Measurements from ENCODE around the gene IL4R.
"Not testable (repeated sequence)": the region's sequence is repeated elsewhere in the genome, so short reads cannot be mapped to it uniquely, and the experiment has no call there.

IL4R gene

DNA sequence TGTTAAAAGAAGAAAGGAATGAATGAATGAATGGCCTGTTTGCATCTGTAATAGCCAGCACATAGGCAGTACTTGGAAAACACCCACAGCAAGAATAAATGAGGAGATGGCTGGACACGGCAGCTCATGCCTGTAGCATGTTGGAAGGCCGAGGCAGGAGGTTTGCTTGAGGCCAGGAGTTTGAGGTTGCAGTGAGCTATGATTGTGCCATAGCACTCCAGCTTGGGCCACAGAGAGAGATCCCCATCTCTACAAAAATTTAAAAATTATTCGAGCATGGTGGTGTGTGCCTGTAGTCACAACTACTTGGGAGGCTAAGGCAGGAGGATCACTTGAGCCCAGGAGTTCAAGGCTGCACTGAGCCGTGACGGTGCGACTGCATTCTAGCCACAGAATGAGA, 12.5 kb downstream of the IL4R start:
- no peaks in the 10 kb centered on the region for H3K36me3 ChIP-seq (ENCODE audit: control insufficient read depth, insufficient read depth, low read length)
- H3K9me3 ChIP-seq (ENCODE audit: control insufficient read depth, insufficient read depth, low read length): no peaks in the 10 kb centered on the region
- H3K9ac ChIP-seq (ENCODE audit: low read depth, low read length): no peak overlapping the region
- H3K4me3 ChIP-seq (ENCODE audit: low read depth, low read length): no peak overlapping the region
- H3K4me1 ChIP-seq (ENCODE audit: control insufficient read depth, insufficient read depth, low read length): peaks cover 22% of the 10 kb centered on the region
- no peaks in the 10 kb centered on the region for H3K27me3 ChIP-seq (ENCODE audit: control insufficient read depth, insufficient read depth, low read length)

DNA sequence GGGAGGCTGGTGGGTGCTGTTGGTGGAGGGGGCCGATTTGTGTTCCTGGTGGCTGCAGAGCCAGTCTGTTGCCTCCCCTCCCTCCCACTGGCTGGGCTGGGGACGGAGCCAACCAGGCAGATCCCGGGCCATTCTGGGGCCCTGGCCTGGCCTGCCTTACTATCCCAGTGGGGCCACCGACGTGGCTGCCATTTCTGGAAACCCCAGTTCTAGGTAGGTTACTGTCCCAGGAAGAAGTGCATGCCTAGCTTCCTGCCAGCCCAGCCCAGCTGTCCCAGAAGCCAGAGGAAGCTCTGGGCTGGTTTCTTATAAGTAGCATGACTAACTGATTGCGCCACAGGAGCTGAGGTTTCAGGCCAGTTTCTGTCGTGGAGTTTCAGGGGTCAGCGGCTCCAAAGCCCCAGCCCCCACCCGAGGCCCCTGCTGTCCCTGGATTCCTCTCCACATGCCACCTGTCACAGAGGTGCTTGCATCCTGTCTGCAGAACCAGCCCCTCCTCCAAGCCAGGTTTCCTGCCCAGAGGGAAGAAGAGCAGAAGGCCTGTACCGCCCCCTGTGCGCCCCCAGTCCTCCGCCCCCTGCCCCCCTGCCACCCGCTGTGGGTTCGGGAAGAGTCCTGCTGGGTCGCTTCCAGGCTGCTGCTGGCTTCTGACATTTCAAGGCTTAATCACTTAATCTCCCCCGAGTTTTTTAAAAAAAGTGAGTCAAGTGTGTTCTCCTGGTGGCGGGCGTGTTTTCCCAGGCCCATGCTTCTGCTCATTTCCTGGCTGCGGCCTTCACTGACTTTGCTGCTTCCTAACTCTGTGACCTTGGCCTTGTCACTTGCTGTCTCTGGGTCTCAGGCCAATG, 13.2 kb downstream of the IL4R start:
- H3K9ac ChIP-seq (ENCODE audit: low read depth, low read length): no peak overlapping the region
- H3K27me3 ChIP-seq (ENCODE audit: control insufficient read depth, insufficient read depth, low read length): no peaks in the 10 kb centered on the region
- H3K4me1 ChIP-seq (ENCODE audit: control insufficient read depth, insufficient read depth, low read length): peaks cover 22% of the 10 kb centered on the region
- H3K4me3 ChIP-seq (ENCODE audit: low read depth, low read length): no peak overlapping the region
- H3K36me3 ChIP-seq (ENCODE audit: control insufficient read depth, insufficient read depth, low read length): no peaks in the 10 kb centered on the region
- H3K9me3 ChIP-seq (ENCODE audit: control insufficient read depth, insufficient read depth, low read length): no peaks in the 10 kb centered on the region

DNA sequence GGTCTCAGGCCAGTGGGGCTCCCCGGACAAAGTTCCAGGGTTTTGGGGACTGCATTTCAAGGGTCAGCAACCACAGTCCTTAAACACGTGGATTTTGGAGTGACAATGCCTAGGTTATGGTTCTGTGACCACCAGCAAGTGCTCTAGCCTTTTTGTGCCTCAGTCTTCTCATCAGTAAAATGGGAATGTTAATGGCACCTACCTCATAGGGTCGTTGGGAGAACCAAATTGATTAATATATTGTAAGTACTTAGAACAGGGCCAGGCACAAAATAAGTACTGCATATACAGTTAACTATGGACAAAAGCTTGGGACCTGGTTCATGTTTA, 13.8 kb downstream of the IL4R start:
- no peak overlapping the region for H3K9ac ChIP-seq (ENCODE audit: low read depth, low read length)
- peaks cover 22% of the 10 kb centered on the region for H3K4me1 ChIP-seq (ENCODE audit: control insufficient read depth, insufficient read depth, low read length)
- H3K27me3 ChIP-seq (ENCODE audit: control insufficient read depth, insufficient read depth, low read length): no peaks in the 10 kb centered on the region
- H3K9me3 ChIP-seq (ENCODE audit: control insufficient read depth, insufficient read depth, low read length): no peaks in the 10 kb centered on the region
- H3K36me3 ChIP-seq (ENCODE audit: control insufficient read depth, insufficient read depth, low read length): no peaks in the 10 kb centered on the region
- no peak overlapping the region for H3K4me3 ChIP-seq (ENCODE audit: low read depth, low read length)

DNA sequence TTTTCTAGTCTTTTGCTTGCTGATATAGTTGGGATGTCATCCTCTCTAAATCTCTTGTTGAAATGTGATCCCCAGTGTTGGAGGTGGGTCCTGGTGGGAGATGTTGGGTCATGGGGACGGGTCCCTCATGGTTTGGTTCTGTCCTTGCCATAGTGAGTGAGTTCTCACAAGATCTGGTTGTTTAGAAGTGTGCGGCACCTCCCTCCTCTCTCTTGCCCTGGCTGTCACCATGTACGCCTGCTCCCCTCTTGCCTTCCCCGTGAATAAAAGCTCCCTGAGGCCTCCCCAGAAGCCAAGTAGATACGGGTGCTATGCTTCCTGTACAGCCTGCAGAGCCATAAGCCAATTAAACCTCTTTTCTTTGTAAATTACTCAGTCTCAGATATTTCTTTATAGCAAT, 15.2 kb downstream of the IL4R start:
- H3K9ac ChIP-seq (ENCODE audit: low read depth, low read length): no peak overlapping the region
- no peaks in the 10 kb centered on the region for H3K36me3 ChIP-seq (ENCODE audit: control insufficient read depth, insufficient read depth, low read length)
- H3K9me3 ChIP-seq (ENCODE audit: control insufficient read depth, insufficient read depth, low read length): no peaks in the 10 kb centered on the region
- H3K4me1 ChIP-seq (ENCODE audit: control insufficient read depth, insufficient read depth, low read length): peaks cover 22% of the 10 kb centered on the region
- no peaks in the 10 kb centered on the region for H3K27me3 ChIP-seq (ENCODE audit: control insufficient read depth, insufficient read depth, low read length)
- no peak overlapping the region for H3K4me3 ChIP-seq (ENCODE audit: low read depth, low read length)

DNA sequence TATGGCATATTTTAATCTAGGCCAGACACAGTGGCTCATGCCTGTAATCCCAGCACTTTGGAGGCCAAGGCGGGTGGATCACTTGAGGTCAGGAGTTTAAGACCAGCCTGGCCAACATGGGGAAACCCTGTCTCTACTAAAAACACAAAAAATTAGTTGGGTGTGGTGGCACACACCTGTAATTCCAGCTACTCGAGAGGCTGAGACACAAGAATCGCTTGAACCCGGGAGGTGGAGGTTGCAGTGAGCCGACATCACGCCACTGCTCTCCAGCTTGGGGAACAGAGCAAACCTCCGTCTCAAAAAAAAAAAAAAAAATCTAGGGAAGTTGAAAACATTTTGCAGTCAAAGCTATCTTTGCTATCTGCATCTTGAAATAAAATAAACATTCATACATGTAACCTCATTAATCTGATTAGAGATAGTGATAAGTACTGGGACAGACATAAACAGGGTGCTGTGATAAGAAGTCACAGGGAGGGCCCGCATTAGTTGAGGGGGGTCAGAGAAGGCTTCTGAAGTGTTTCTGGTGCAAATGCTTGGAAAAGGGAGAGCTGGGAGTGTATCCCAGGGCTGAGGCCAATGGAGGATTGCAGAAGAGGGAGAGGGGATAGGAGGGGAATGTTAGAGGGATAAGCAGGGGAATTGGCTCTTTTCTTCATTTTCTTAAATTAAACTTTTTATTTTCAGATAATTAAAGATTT, 15.8 kb downstream of the IL4R start:
- not testable (repeated sequence) for H3K9ac ChIP-seq (ENCODE audit: low read depth, low read length); H3K4me3 ChIP-seq (ENCODE audit: low read depth, low read length)

DNA sequence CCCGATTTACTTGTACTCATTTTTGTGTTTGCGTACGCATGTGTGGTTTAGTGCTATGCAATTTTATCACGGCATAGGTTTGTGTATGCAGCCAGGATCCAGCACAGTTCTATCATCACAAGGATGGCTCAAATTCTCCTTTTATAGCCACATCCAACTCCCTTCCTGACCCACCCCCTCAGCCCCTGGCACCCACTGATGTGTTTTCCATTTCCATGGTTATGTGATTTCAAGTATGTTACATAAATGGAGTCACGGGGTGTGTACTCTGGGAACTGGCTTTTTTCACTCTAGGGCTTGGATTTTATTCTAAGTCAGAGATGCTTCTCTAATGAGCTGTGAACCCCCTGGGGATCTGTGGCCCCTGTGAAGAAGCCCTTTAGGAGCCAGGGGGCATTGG, 16.8 kb downstream of the IL4R start:
- H3K9ac ChIP-seq (ENCODE audit: low read depth, low read length): no peak overlapping the region
- peaks cover 16% of the 10 kb centered on the region for H3K4me1 ChIP-seq (ENCODE audit: control insufficient read depth, insufficient read depth, low read length)

More for the DNA sequence above, 15.8 kb downstream of the IL4R start:
- H3K36me3 ChIP-seq (ENCODE audit: control insufficient read depth, insufficient read depth, low read length); H3K27me3 ChIP-seq (ENCODE audit: control insufficient read depth, insufficient read depth, low read length); H3K9me3 ChIP-seq (ENCODE audit: control insufficient read depth, insufficient read depth, low read length): not testable (repeated sequence)
- H3K4me1 ChIP-seq (ENCODE audit: control insufficient read depth, insufficient read depth, low read length): peaks cover 18% of the 10 kb centered on the region

DNA sequence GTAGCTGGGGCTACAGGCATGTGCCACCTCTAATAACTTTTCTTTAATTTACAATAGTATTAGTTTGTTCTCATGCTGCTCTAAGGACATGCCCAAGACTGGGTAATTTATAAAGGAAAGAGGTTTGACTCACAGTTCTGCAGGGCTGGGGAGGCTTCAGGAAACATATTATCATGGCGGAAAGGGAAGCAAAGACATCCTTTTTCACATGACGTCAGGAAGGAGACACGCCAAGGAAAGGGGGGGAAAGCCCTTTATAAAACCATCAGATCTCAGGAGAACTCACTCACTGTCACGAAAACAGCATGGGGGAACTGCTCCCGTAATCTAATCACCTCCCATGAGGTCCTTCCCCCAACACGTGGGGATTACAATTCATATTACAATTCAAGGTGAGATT, 18.3 kb downstream of the IL4R start:
- Histone ChIP-seq H3K4me1 (ENCODE audit: control insufficient read depth, insufficient read depth, low read length) (peaks cover 7% of the 10 kb centered on the region), H3K36me3 (ENCODE audit: control insufficient read depth, insufficient read depth, low read length) (peaks cover 6% of the 10 kb centered on the region), H3K27me3 (ENCODE audit: control insufficient read depth, insufficient read depth, low read length) (no peaks in the 10 kb centered on the region), H3K9me3 (ENCODE audit: control insufficient read depth, insufficient read depth, low read length) (no peaks in the 10 kb centered on the region), H3K9ac (ENCODE audit: low read depth, low read length) (no peak overlapping the region), H3K4me3 (ENCODE audit: low read depth, low read length) (no peak overlapping the region)

More for the DNA sequence above, 16.8 kb downstream of the IL4R start:
- H3K4me3 ChIP-seq (ENCODE audit: low read depth, low read length): no peak overlapping the region
- H3K27me3 ChIP-seq (ENCODE audit: control insufficient read depth, insufficient read depth, low read length): no peaks in the 10 kb centered on the region
- peaks cover 6% of the 10 kb centered on the region for H3K36me3 ChIP-seq (ENCODE audit: control insufficient read depth, insufficient read depth, low read length)
- H3K9me3 ChIP-seq (ENCODE audit: control insufficient read depth, insufficient read depth, low read length): no peaks in the 10 kb centered on the region

DNA sequence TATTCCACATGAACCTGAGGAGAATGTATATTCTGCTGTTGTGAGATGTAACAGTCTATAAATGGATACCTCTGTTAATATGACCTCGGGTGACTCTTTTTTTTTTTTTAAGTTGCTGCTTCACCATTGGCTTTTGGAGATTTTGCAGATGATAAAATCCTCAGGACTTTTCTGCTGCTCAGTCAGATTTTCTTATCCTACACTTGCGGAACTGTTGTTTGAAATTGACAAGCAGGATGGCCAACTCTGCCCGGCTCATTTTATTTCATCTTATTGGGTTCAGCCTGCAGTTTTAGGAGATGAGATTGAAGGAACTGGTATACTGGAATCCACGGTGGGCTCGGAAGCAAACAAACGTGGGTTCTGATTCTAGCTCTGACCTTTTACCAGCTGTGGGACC, 19.3 kb downstream of the IL4R start:
- Histone ChIP-seq H3K4me3 (ENCODE audit: low read depth, low read length) (no peak overlapping the region), H3K36me3 (ENCODE audit: control insufficient read depth, insufficient read depth, low read length) (peaks cover 6% of the 10 kb centered on the region), H3K9me3 (ENCODE audit: control insufficient read depth, insufficient read depth, low read length) (no peaks in the 10 kb centered on the region), H3K4me1 (ENCODE audit: control insufficient read depth, insufficient read depth, low read length) (peaks cover 4% of the 10 kb centered on the region), H3K27me3 (ENCODE audit: control insufficient read depth, insufficient read depth, low read length) (no peaks in the 10 kb centered on the region), H3K9ac (ENCODE audit: low read depth, low read length) (no peak overlapping the region)

DNA sequence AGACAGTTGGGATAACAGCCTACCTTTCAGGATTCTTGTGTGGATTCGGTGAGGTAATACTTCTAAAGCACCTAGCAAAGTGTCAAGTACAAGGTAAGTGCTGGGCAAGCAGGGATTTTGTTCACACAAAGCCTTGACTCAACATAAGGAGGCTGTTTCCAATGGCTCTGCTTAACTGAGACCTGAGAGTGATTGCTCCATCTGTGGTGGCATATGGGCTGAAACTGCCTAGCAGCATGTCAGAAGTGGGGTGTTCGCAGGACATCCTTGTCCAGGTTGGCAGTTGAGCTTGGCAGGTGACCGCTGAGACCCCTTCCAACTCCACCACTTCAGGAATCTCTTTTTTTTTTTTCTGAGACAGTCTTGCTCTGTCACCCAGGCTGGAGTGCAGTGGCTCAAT, 19.8 kb downstream of the IL4R start:
- H3K36me3 ChIP-seq (ENCODE audit: control insufficient read depth, insufficient read depth, low read length): peaks cover 6% of the 10 kb centered on the region

DNA sequence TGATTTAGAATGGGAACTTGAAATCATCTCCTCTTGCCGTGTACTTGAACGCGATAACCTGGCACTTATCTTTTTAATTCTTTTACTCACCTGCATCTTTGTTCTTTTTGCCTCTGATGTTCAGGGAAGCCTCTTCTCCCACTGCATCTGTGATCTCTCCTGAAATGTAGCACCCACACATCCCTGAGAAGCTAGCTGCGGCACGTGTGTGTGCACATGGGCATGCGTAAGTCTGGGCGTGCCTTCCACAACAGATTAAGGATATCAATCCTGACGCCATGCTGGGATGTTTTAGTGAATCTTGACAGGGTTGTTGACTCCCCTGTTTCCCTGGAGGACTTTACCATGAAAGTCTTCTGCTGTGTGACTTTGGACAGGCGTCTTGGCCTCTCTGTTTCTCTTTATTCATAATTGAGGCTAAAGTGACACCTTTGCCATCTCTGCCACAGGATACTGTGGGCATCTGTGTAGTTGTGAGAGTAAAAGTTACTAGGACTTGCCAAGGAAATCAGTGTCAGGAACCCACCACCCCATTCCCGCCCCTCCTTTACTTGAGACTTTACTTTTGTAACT, 20.5 kb downstream of the IL4R start:
- peaks cover 6% of the 10 kb centered on the region for H3K36me3 ChIP-seq (ENCODE audit: control insufficient read depth, insufficient read depth, low read length)
- H3K9me3 ChIP-seq (ENCODE audit: control insufficient read depth, insufficient read depth, low read length): no peaks in the 10 kb centered on the region
- no peaks in the 10 kb centered on the region for H3K27me3 ChIP-seq (ENCODE audit: control insufficient read depth, insufficient read depth, low read length)
- peaks cover 4% of the 10 kb centered on the region for H3K4me1 ChIP-seq (ENCODE audit: control insufficient read depth, insufficient read depth, low read length)
- H3K9ac ChIP-seq (ENCODE audit: low read depth, low read length): no peak overlapping the region
- H3K4me3 ChIP-seq (ENCODE audit: low read depth, low read length): no peak overlapping the region

More for the DNA sequence above, 19.8 kb downstream of the IL4R start:
- Histone ChIP-seq H3K27me3 (ENCODE audit: control insufficient read depth, insufficient read depth, low read length) (no peaks in the 10 kb centered on the region), H3K4me1 (ENCODE audit: control insufficient read depth, insufficient read depth, low read length) (peaks cover 4% of the 10 kb centered on the region), H3K9ac (ENCODE audit: low read depth, low read length) (no peak overlapping the region), H3K9me3 (ENCODE audit: control insufficient read depth, insufficient read depth, low read length) (no peaks in the 10 kb centered on the region), H3K4me3 (ENCODE audit: low read depth, low read length) (no peak overlapping the region)

DNA sequence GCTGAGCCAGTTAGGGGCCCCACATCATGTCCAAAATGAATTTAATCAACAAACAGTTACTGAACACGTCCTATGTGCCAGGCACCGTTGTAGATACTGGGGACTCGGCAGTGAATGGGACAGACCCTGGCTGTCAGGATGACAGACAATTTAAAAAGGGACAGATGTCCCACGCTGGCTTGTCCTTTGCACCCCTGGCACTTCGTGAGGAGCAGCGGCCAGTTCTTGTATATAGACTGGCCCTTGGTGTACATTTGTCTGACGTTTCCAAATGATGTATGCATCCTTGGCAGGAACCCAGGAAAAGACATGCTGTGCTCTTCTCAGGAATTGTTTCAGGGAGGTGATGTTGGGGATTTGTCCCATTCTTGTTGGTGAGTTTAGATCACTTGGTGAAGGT, 21.1 kb downstream of the IL4R start:
- Histone ChIP-seq H3K4me1 (ENCODE audit: control insufficient read depth, insufficient read depth, low read length) (peaks cover 4% of the 10 kb centered on the region), H3K9ac (ENCODE audit: low read depth, low read length) (no peak overlapping the region), H3K36me3 (ENCODE audit: control insufficient read depth, insufficient read depth, low read length) (peaks cover 6% of the 10 kb centered on the region), H3K4me3 (ENCODE audit: low read depth, low read length) (no peak overlapping the region), H3K9me3 (ENCODE audit: control insufficient read depth, insufficient read depth, low read length) (no peaks in the 10 kb centered on the region), H3K27me3 (ENCODE audit: control insufficient read depth, insufficient read depth, low read length) (no peaks in the 10 kb centered on the region)
